HCT116 (cell line): Measurements from ENCODE around the gene DENND4A. TPM values are rescaled to one million over a fixed set of nuclear protein-coding genes. Genes with fewer than 3 reads are reported as not detected.

ENCODE experiments used
- ATAC-seq: fragments of 200-7000 bp; cut with Tn5 transposase; 2 replicates; pipeline ENCODE4 v1.9.1; 2020; ENCODE audit warnings: mild to moderate bottlenecking, moderate library complexity
- BruUV-seq: library from RNA; stranded (reverse); fragments of 400-500 nt; replicated peaks from 2 replicates; lab custom pipeline; 2021; lab: Mats Ljungman, UMichigan
- CTCF ChIA-PET: fragments of 300-600 bp; sonication (Branson Sonifier 250); formaldehyde crosslinking; loops from one replicate; lab custom pipeline; 2021; ENCODE audit warnings: antibody characterized with exemption; lab: Charles Lee
- POLR2A ChIA-PET: fragments of 300-600, 350-600 bp; sonication (Branson Sonifier 250); formaldehyde crosslinking; loops from one replicate; lab custom pipeline; 2021; ENCODE audit warnings: antibody characterized with exemption; lab: Charles Lee
- RAD21 ChIA-PET, 2 experiments: fragments of 300-600 bp; sonication (Branson Sonifier 250); formaldehyde crosslinking; loops; one replicate each; lab custom pipeline; 2023; ENCODE audit warnings: low total read pairs in 2 of 2; ENCODE audit not compliant: uncharacterized antibody in 2 of 2, unreplicated experiment in 2 of 2, low non-redundant PET in 1 of 2; lab: Charles Lee
- DNase-seq: peaks from one replicate; pipeline ENCODE4 v3.0.0-alpha.2; 2010; ENCODE audit warnings: low read depth, low spot score
- H2AFZ ChIP-seq: fragments of 200-600 bp; shearing (Covaris generic), sonication (generic); 2 replicates; pipeline ENCODE4 v1.6.1; 2017; ENCODE audit warnings: low read depth, mixed run types, mixed read lengths, antibody characterized with exemption, low read length; ENCODE audit not compliant: poor library complexity, severe bottlenecking
- H3K27ac ChIP-seq: 2 replicates; pipeline ENCODE4 v1.5.1; 2012; ENCODE audit warnings: low read depth, low read length
- H3K27me3 ChIP-seq: fragments of 200-600 bp; sonication (generic); 2 replicates; pipeline ENCODE4 v1.6.1; 2016; ENCODE audit warnings: mixed run types, low read length, mixed read lengths; ENCODE audit not compliant: insufficient read depth
- H3K36me3 ChIP-seq, 2 experiments: fragments of 200-500 bp in 1 of 2; fragments of 200-600 bp in 1 of 2; sonication (Bioruptor generic) in 1 of 2; sonication (generic) in 1 of 2; 2 replicates each; pipeline versions ENCODE4 v1.5.1 to v1.6.1; 2014 to 2016; ENCODE audit warnings: low read length in 2 of 2, inconsistent platforms in 1 of 2, mixed read lengths in 1 of 2, mixed run types in 1 of 2; ENCODE audit not compliant: insufficient read depth in 2 of 2, control insufficient read depth in 1 of 2
- H3K4me1 ChIP-seq, 2 experiments: fragments of 200-600 bp in 1 of 2; sonication (generic) in 1 of 2; 2 replicates each; pipeline versions ENCODE4 v1.5.1 to v1.6.1; 2012 to 2017; ENCODE audit warnings: low read length in 2 of 2, inconsistent platforms in 1 of 2, mild to moderate bottlenecking in 1 of 2, mixed read lengths in 1 of 2, mixed run types in 1 of 2, moderate library complexity in 1 of 2; ENCODE audit not compliant: insufficient read depth in 2 of 2, control insufficient read depth in 1 of 2
- H3K4me2 ChIP-seq: fragments of 200-600 bp; sonication (generic); 2 replicates; pipeline ENCODE4 v1.6.1; 2017; ENCODE audit warnings: mixed run types, low read length, mixed read lengths
- H3K4me3 ChIP-seq, 2 experiments: fragments of 200-600 bp in 1 of 2; sonication (generic) in 1 of 2; replicated peaks in 1 of 2; 2 replicates each; pipeline ENCODE4 v1.5.1; 2011 to 2016; ENCODE audit warnings: low read length in 2 of 2, control low read depth in 1 of 2, low read depth in 1 of 2, mild to moderate bottlenecking in 1 of 2, mixed read lengths in 1 of 2, mixed run types in 1 of 2
- H3K79me2 ChIP-seq: fragments of 200-600 bp; sonication (generic); 2 replicates; pipeline ENCODE4 v1.6.1; 2017; ENCODE audit warnings: mild to moderate bottlenecking, mixed run types, low read length, moderate library complexity, mixed read lengths; ENCODE audit not compliant: insufficient read depth
- H3K9ac ChIP-seq: fragments of 200-600 bp; sonication (generic); 2 replicates; pipeline ENCODE4 v1.6.1; 2016; ENCODE audit warnings: low read length, mixed read lengths
- H3K9me2 ChIP-seq: fragments of 200-600 bp; sonication (generic), shearing (Covaris generic); 2 replicates; pipeline ENCODE4 v1.6.1; 2017; ENCODE audit warnings: mixed run types, mild to moderate bottlenecking, moderate library complexity; ENCODE audit not compliant: insufficient read depth
- H3K9me3 ChIP-seq, 2 experiments: fragments of 200-500 bp in 1 of 2; fragments of 200-600 bp in 1 of 2; sonication (Bioruptor generic) in 1 of 2; sonication (generic) in 1 of 2; 2 replicates each; pipeline ENCODE4 v1.6.1; 2014 to 2017; ENCODE audit warnings: low read length in 2 of 2, mixed read lengths in 2 of 2, inconsistent platforms in 1 of 2, low read depth in 1 of 2, mild to moderate bottlenecking in 1 of 2, mixed run types in 1 of 2, moderate library complexity in 1 of 2; ENCODE audit not compliant: control insufficient read depth in 1 of 2, insufficient read depth in 1 of 2
- H4K20me1 ChIP-seq: fragments of 200-600 bp; sonication (generic), shearing (Covaris generic); 2 replicates; pipeline ENCODE4 v1.6.1; 2017; ENCODE audit warnings: mixed run types, mild to moderate bottlenecking, moderate library complexity; ENCODE audit not compliant: insufficient read depth
- CBX3 ChIP-seq: IDR thresholded peaks from 2 replicates; pipeline ENCODE4 v1.6.1; 2012; ENCODE audit warnings: low read depth
- CTCF ChIP-seq, 3 experiments: fragments of 200-600 bp in 1 of 3; sonication (generic) in 1 of 3; IDR thresholded peaks in 2 of 3; conservative IDR thresholded peaks in 1 of 3; 2 replicates each; pipeline ENCODE4 v1.5.1; 2012 to 2017; ENCODE audit warnings: low read depth in 2 of 3, low read length in 2 of 3, antibody characterized with exemption in 1 of 3, borderline replicate concordance in 1 of 3, control low read depth in 1 of 3, mild to moderate bottlenecking in 1 of 3, mixed read lengths in 1 of 3, mixed run types in 1 of 3, moderate library complexity in 1 of 3; ENCODE audit not compliant: insufficient read depth in 1 of 3
- ELF1 ChIP-seq: IDR thresholded peaks from 2 replicates; pipeline ENCODE4 v1.6.1; 2012; ENCODE audit warnings: low read depth, borderline replicate concordance
- EZH2 ChIP-seq: fragments of 200-600 bp; sonication (generic); IDR thresholded peaks from 2 replicates; pipeline ENCODE4 v1.6.1; 2017; ENCODE audit warnings: antibody characterized with exemption, mixed run types
- EZH2phosphoT487 ChIP-seq: fragments of 200-600 bp; IDR thresholded peaks from 2 replicates; pipeline ENCODE4 v1.6.1; 2018; ENCODE audit warnings: antibody characterized with exemption, borderline replicate concordance
- FOSL1 ChIP-seq: IDR thresholded peaks from 2 replicates; pipeline ENCODE4 v1.6.1; 2012; ENCODE audit warnings: low read depth
- JUND ChIP-seq: IDR thresholded peaks from 2 replicates; pipeline ENCODE4 v1.6.1; 2012
- MAX ChIP-seq: IDR thresholded peaks from 2 replicates; pipeline ENCODE4 v1.6.1; 2012
- POLR2AphosphoS5 ChIP-seq: IDR thresholded peaks from 2 replicates; pipeline ENCODE4 v1.6.1; 2011; ENCODE audit warnings: mild to moderate bottlenecking, low read depth, low read length, moderate library complexity
- SIN3A ChIP-seq: IDR thresholded peaks from 2 replicates; pipeline ENCODE4 v1.6.1; 2012; ENCODE audit warnings: low read depth
- SP1 ChIP-seq: IDR thresholded peaks from 2 replicates; pipeline ENCODE4 v1.6.1; 2012; ENCODE audit warnings: low read depth
- TCF7L2 ChIP-seq: IDR thresholded peaks from 2 replicates; pipeline ENCODE4 v1.7.0; 2011; ENCODE audit warnings: borderline replicate concordance, inconsistent platforms; ENCODE audit not compliant: insufficient read depth, insufficient read length; ENCODE audit errors: extremely low read depth
- ZFX ChIP-seq: fragments of 450-650 bp; IDR thresholded peaks from 2 replicates; pipeline ENCODE4 v1.6.1; 2017
- ZNF274 ChIP-seq: fragments of 200-500 bp; sonication (Bioruptor generic); IDR thresholded peaks from 2 replicates; pipeline ENCODE4 v1.6.1; 2014; ENCODE audit warnings: mild to moderate bottlenecking, low read depth, low read length, inconsistent platforms
- intact Hi-C: fragments of 100-400 bp; cut with micrococcal nuclease; formaldehyde crosslinking; loops from 2 replicates; pipeline ENCODE4 v1.10.0; 2022
- total RNA-seq: library from RNA; stranded (reverse); gene quantifications from one replicate; pipeline ENCODE4 v1.2.1, GENCODE V29; 2021; ENCODE audit not compliant: unreplicated experiment
- TF ChIP-seq, protein P1 (sequence below): IDR thresholded peaks from 2 replicates; pipeline ENCODE4 v1.6.1; 2012
- TF ChIP-seq, protein P2 (sequence below): IDR thresholded peaks from 2 replicates; pipeline ENCODE4 v1.6.1; 2011; ENCODE audit warnings: mild to moderate bottlenecking, low read length, moderate library complexity; ENCODE audit not compliant: insufficient replicate concordance; ENCODE audit errors: extremely low read depth

DENND4A gene
- total RNA-seq, 1 experiment from 2014 or later = 9.1 TPM

GRCh38 chr15:65841121-65841930 is 49.2 kb upstream of the DENND4A start (continued):
- TF ChIP-seq SIN3A (no peak), EZH2phosphoT487 (no peak)
- TF ChIP-seq, protein P1, sequence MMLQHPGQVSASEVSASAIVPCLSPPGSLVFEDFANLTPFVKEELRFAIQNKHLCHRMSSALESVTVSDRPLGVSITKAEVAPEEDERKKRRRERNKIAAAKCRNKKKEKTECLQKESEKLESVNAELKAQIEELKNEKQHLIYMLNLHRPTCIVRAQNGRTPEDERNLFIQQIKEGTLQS = no peak

DNA sequence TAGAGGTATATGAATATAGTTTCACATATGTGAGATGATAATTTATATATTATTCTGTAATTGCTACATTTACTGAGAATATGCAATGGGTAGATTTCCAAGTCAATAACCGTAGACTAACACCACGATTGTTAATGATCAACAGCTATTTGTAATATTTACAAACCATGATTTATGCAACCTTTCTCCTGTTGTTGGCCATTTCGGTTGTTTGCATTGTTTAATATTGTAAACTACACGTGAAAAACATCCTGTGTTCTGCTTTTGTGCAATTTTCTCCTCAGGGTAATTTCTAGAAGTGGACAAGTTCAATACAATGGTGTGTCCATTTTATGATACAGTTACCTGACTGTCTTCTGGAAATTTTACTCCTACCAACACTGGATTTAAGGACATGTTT is 47.9 kb upstream of the DENND4A start:
- H3K4me2 ChIP-seq = no peak overlapping the region
- POLR2A ChIA-PET = no interaction called here
- H3K4me3 ChIP-seq = no peak overlapping the region
- no peaks in the 10 kb centered on the region for H3K9me3 ChIP-seq
- H3K9me2 ChIP-seq = no peaks in the 10 kb centered on the region
- H3K4me1 ChIP-seq = no peaks in the 10 kb centered on the region
- RAD21 ChIA-PET = no interaction called here
- H2AFZ ChIP-seq = no peak overlapping the region
- intact Hi-C loops = loop anchor here (5.0 to 10.0 kb wide), 2 partner anchors 243 to 525 kb away; no protein-coding TSS in a partner anchor
- no peaks in the 10 kb centered on the region for H3K79me2 ChIP-seq
- H3K36me3 ChIP-seq = no peaks in the 10 kb centered on the region
- no TSS peak for BruUV-seq
- no peak overlapping the region for H3K9ac ChIP-seq
- H3K27ac ChIP-seq = no peak overlapping the region
- H3K27me3 ChIP-seq = no peaks in the 10 kb centered on the region
- CTCF ChIA-PET = interaction anchor here (0.9 kb wide), 1 partner anchor 17 kb away, joined by 3 read pairs; no protein-coding TSS in a partner anchor
- ATAC-seq = no peak
- H4K20me1 ChIP-seq = no peaks in the 10 kb centered on the region
- DNase-seq = no peak
- no peak for TF ChIP-seq EZH2phosphoT487
- TF ChIP-seq ZNF274 = no peak
- no peak for TF ChIP-seq POLR2AphosphoS5
- no peak for TF ChIP-seq FOSL1
- TF ChIP-seq CBX3 = no peak
- no peak for TF ChIP-seq ELF1
- TF ChIP-seq, protein P2, sequence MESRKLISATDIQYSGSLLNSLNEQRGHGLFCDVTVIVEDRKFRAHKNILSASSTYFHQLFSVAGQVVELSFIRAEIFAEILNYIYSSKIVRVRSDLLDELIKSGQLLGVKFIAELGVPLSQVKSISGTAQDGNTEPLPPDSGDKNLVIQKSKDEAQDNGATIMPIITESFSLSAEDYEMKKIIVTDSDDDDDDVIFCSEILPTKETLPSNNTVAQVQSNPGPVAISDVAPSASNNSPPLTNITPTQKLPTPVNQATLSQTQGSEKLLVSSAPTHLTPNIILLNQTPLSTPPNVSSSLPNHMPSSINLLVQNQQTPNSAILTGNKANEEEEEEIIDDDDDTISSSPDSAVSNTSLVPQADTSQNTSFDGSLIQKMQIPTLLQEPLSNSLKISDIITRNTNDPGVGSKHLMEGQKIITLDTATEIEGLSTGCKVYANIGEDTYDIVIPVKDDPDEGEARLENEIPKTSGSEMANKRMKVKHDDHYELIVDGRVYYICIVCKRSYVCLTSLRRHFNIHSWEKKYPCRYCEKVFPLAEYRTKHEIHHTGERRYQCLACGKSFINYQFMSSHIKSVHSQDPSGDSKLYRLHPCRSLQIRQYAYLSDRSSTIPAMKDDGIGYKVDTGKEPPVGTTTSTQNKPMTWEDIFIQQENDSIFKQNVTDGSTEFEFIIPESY = no peak
- no peak for TF ChIP-seq JUND
- TF ChIP-seq ZFX = no peak
- TF ChIP-seq CTCF (IDR thresholded peaks at IDR 0.05 in 2 of 3, conservative IDR thresholded peaks at IDR 0.05 in 1 of 3; ENCODE audit: borderline replicate concordance in 1 of 3, insufficient read depth in 1 of 3, low read depth in 2 of 3, low read length in 2 of 3) = no peak
- no peak for TF ChIP-seq EZH2
- no peak for TF ChIP-seq SP1
- TF ChIP-seq TCF7L2 = no peak
- no peak for TF ChIP-seq SIN3A
- no peak for TF ChIP-seq MAX
- TF ChIP-seq, protein P1 = no peak
